Measurements from ENCODE around the gene COA1. TPM values are rescaled to one million over a fixed set of nuclear protein-coding genes. Genes with fewer than 3 reads are reported as not detected.

The COA1 gene
- polyA plus RNA-seq, 2 of the 4 experiments (the other 2 are of a cell fraction) = 57.5 to 91.4 TPM

- DNase-seq (ENCODE audit: low read depth in 1 of 2, low spot score in 1 of 2) = no peak
- 96% methylated on average over 12 of the region's 13 CpGs for WGBS (ENCODE audit: missing lambda C conversion rate)
- CTCF ChIA-PET = interaction anchor here (0.8 to 1.3 kb wide), 3 partner anchors 11 to 61 kb away, joined by 3 to 4 read pairs (median 3); partner anchors contain the start of gene STK17A
- peak overlapping the region in 1 of 2 experiments; percentile 32; a peak in 1 of 6 replicates for H3K27ac ChIP-seq
- POLR2A ChIA-PET = no interaction called here
- H3K9me3 ChIP-seq = no peaks in the 10 kb centered on the region
- no peak for TF ChIP-seq HEYL (CRISPR knock-in tag; IDR thresholded peaks at IDR 0.05)
- no peak for TF ChIP-seq RNF2 (IDR thresholded peaks at IDR 0.05; ENCODE audit: borderline replicate concordance, low read depth)
- TF ChIP-seq PBX3 (IDR thresholded peaks at IDR 0.05) = no peak
- TF ChIP-seq EHF (CRISPR knock-in tag; IDR thresholded peaks at IDR 0.05) = no peak
- TF ChIP-seq FOXS1 (CRISPR knock-in tag; IDR thresholded peaks at IDR 0.05) = no peak
- TF ChIP-seq FOSB (CRISPR knock-in tag; IDR thresholded peaks at IDR 0.05) = no peak
- FAIRE-seq = no peak
- H3K4me1 ChIP-seq = peaks cover 38% of the 10 kb centered on the region
- H3K4me3 ChIP-seq = no peak overlapping the region
- peak in 1 of 2 experiments; percentile 5; a peak in 2 of 6 replicates for ATAC-seq
- H3K4me2 ChIP-seq = no peak overlapping the region
These were observed 86.3 kb downstream of the COA1 start for GRCh38 chr7:43642897-43643630.

GRCh38 chr7:43640679-43641078 lies 88.6 kb downstream of the COA1 start:
- peak overlapping the region in 1 of 2 experiments; percentile 17; a peak in 2 of 6 replicates for H3K27ac ChIP-seq
- FAIRE-seq (no peak), DNase-seq (ENCODE audit: low read depth in 1 of 2, low spot score in 1 of 2) (no peak), ATAC-seq (no peak)
- H3K4me2 ChIP-seq = no peak overlapping the region
- CTCF ChIA-PET = interaction anchor here (1.0 to 2.9 kb wide), 6 partner anchors 10 to 198 kb away, joined by 3 to 12 read pairs (median 7); partner anchors contain the start of gene STK17A
- H3K4me3 ChIP-seq = no peak overlapping the region
- no peak for TF ChIP-seq HOXB5 (CRISPR knock-in tag; IDR thresholded peaks at IDR 0.05)
- TF ChIP-seq E2F6 (IDR thresholded peaks at IDR 0.05; ENCODE audit: borderline replicate concordance, low read depth) = no peak
- TF ChIP-seq RARB (CRISPR knock-in tag; IDR thresholded peaks at IDR 0.05) = no peak
- no peak for TF ChIP-seq SMC3 (IDR thresholded peaks at IDR 0.05)
- no peak for TF ChIP-seq HDAC2 (IDR thresholded peaks at IDR 0.05)
- TF ChIP-seq FOSB (CRISPR knock-in tag; IDR thresholded peaks at IDR 0.05) = no peak
- TF ChIP-seq ZSCAN20 (CRISPR knock-in tag; IDR thresholded peaks at IDR 0.05) = no peak
- TF ChIP-seq KDM5A (IDR thresholded peaks at IDR 0.05) = no peak
- no peak for TF ChIP-seq ZNF302 (CRISPR knock-in tag; IDR thresholded peaks at IDR 0.05)
- no peak for TF ChIP-seq ELK1 (IDR thresholded peaks at IDR 0.05; ENCODE audit: low read depth, low read length)
- no peak for TF ChIP-seq REST (IDR thresholded peaks at IDR 0.05)
- no peak for TF ChIP-seq ZFP36 (IDR thresholded peaks at IDR 0.05; ENCODE audit: borderline replicate concordance, partially characterized antibody)
- no peak for TF ChIP-seq CTCF (IDR thresholded peaks at IDR 0.05)
- no peak for TF ChIP-seq HES2 (IDR thresholded peaks at IDR 0.05)
- TF ChIP-seq CBX8 (IDR thresholded peaks at IDR 0.05) = no peak
- TF ChIP-seq USF2 (IDR thresholded peaks at IDR 0.05) = no peak
- no peak for TF ChIP-seq HEYL (CRISPR knock-in tag; IDR thresholded peaks at IDR 0.05)
- no peak for TF ChIP-seq BCL3 (IDR thresholded peaks at IDR 0.05)
- no peak for TF ChIP-seq JUN (IDR thresholded peaks at IDR 0.05)
- no peaks in the 10 kb centered on the region for H3K9me3 ChIP-seq
- POLR2A ChIA-PET = no interaction called here
- H3K4me1 ChIP-seq = peaks cover 28% of the 10 kb centered on the region; the same call in 2 of the 3 replicates
- WGBS (ENCODE audit: missing lambda C conversion rate) = 96% methylated on average over 3 of the region's 3 CpGs

Measured in A549 (cell line).